A549 treated with AZD9567 at 1 μM for 4 hours (cell line): ENCODE measurements around the gene SLC19A2. TPM values are rescaled to one million over a fixed set of nuclear protein-coding genes. Genes with fewer than 3 reads are reported as not detected.

Experiments
- total RNA-seq: library from RNA; stranded (reverse); fragments of 200-300 nt; extraction: Qiagen RNA extraction; gene quantifications from 5 replicates; pipeline ENCODE4 v1.2.3, GENCODE V29; 2022; ENCODE audit not compliant: insufficient read depth

SLC19A2 gene
- total RNA-seq, result 22.5 to 28.8 TPM (median 26.1 TPM) in 5 replicates

DNA sequence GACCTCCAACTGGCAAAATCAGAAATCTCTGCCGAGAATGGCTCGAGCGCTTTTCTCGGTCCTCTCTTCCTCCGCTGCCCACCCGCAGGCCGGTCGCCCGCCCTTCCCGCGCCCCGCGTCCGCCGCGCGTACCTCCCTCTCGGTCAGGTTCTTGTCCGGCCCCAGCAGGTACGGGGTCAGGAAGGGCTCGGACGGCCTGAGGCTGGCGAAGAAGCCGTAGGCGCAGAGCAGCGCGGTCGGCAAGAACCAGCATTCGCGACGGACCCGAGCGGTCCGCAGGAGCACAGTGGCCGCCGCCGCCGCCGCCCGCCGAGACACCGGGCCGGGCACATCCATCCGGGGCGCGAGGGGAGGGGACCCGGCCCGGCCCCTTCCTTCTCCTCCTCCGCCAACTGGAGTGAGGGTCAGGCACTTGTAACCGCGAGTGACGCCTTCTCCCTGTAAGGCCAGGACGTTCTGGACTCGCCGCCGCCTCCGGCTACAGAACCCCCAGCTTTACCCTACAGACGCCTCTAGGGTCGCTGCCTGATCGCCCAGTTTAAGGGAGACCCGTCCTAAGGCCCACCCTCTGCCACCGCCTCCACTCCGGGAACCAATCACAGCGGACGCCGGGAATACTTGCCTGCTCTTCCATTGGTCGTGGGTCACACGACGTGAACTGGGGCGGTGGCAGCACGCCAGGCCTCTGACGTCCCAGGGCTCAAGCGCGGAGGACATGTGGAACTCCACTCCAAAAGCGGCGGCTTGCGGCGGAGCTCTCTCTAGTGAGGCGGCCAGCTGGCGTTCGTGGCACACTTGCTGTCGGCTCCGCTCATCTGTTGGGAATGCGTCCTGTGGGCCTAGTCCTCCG lies at the start of gene SLC19A2:
Gene SLC19A2 (minus strand): TSS at position 514 of the 850 bp plus-strand sequence. CDS start 178 bp downstream, at position 336.

GRCh38 chr1:169427081-169427641 lies 58.6 kb downstream of the SLC19A2 start, which contains the start of gene CCDC181:
Gene CCDC181, minus strand, starts transcription at chr1:169427474. Its CDS starts 2,547 bp downstream, at chr1:169424927.

Other genes with a start within 250 kb of the SLC19A2 start
- gene NME7, start 118.1 kb downstream of the SLC19A2 start, total RNA-seq, result 18.3 to 60.3 TPM (median 23.4 TPM) in 5 replicates
- 11.4 to 24.0 TPM (median 13.4 TPM) in 5 replicates for gene BLZF1, start 117.7 kb downstream of the SLC19A2 start, total RNA-seq
- 0.08 to 0.18 TPM (median 0.12 TPM) in 4 of 5 replicates, not detected in the other for gene CCDC181, start 58.5 kb downstream of the SLC19A2 start, total RNA-seq
- 0.06 to 0.17 TPM (median 0.12 TPM) in 4 of 5 replicates, not detected in the other for gene F5, start 100.5 kb upstream of the SLC19A2 start, total RNA-seq
- not detected in 5 replicates for gene SELP, start 144.2 kb upstream of the SLC19A2 start, total RNA-seq
- 0.15 to 0.35 TPM (median 0.21 TPM) in 4 of 5 replicates, not detected in the other for gene SELL, start 225.7 kb upstream of the SLC19A2 start, total RNA-seq
- 0.02 TPM in 1 of 5 replicates, not detected in the others for gene SELE, start 248.1 kb upstream of the SLC19A2 start, total RNA-seq